ENCODE measurements around the gene SEZ6L2. TPM values are rescaled to one million over a fixed set of nuclear protein-coding genes. Genes with fewer than 3 reads are reported as not detected.
A peak's percentile ranks its signal among the peaks of the same experiment; 100 is the strongest.

Gene SEZ6L2
- total and polyA plus RNA-seq, 2 of the 13 experiments (the other 11 are each of a cell fraction or from before 2014, with no cell fraction given), result 14.9 to 16.9 TPM

DNA sequence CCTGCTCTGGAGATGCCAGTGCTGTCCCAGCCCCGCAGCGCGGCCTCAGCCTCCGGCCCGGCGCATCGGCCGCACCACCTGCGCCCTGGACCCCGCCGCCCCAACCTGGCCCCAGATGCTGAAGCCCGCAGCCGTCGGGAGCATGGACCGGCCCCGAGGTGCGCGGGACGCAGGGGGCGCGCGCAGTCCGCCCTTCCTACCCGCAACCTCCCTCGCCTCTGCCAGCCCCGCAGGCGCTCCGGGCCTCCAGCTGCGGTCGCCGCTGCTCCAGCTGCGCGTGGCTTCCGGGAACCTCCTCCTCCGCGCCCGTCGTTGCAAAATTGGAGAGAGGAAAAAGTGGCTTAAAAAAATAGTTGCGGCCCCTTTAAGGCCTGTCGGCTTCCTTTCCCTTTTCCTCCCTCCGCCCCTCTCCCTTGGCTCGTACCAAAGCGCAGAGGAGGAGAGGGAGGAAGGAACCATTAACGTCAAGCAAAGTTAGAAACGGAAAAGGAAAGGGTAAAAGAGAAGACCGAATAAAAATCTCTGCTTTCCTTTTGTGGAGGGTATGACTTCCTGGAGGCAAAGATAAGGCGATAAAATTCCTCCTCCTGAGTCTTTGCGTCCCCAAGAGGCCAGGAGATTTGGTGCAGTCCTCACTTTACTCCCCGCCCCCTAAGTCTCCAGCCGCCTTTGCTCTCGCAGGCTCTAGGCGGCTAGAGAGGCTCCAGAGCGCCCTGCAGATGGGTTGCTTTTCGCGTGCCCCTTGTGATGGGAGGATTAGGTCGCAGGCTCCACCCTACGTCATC is 36.3 kb downstream of the SEZ6L2 start, which contains the start of gene CDIPT (continued):
- TF ChIP-seq, protein P1, sequence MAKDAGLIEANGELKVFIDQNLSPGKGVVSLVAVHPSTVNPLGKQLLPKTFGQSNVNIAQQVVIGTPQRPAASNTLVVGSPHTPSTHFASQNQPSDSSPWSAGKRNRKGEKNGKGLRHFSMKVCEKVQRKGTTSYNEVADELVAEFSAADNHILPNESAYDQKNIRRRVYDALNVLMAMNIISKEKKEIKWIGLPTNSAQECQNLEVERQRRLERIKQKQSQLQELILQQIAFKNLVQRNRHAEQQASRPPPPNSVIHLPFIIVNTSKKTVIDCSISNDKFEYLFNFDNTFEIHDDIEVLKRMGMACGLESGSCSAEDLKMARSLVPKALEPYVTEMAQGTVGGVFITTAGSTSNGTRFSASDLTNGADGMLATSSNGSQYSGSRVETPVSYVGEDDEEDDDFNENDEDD (CRISPR knock-in tag; IDR thresholded peaks at IDR 0.05; ENCODE audit: borderline replicate concordance), result peak; percentile 83; the same call in 1 of the 2 replicates
- TF ChIP-seq TEAD3 (CRISPR knock-in tag; optimal IDR thresholded peaks at IDR 0.05; ENCODE audit: borderline replicate concordance) (peak; percentile 55), PAWR (CRISPR knock-in tag; IDR thresholded peaks at IDR 0.05; ENCODE audit: borderline replicate concordance) (no peak), SYNCRIP (IDR thresholded peaks at IDR 0.05; ENCODE audit: insufficient read depth, low read depth, low read length) (no peak), ZNF138 (CRISPR knock-in tag; IDR thresholded peaks at IDR 0.05; ENCODE audit: low read depth) (0 out of 2 replicates have a peak, but pooled peaks have one; percentile 23), ZNF761 (CRISPR knock-in tag; conservative IDR thresholded peaks at IDR 0.05) (no peak), ZNF205 (CRISPR knock-in tag; IDR thresholded peaks at IDR 0.05) (peak; percentile 41; the same call in 1 of the 2 replicates), CCDC6 (CRISPR knock-in tag; IDR thresholded peaks at IDR 0.05) (no peak), MTF1 (CRISPR knock-in tag; IDR thresholded peaks at IDR 0.05) (no peak), ZNF33A (CRISPR knock-in tag; IDR thresholded peaks at IDR 0.05; ENCODE audit: borderline replicate concordance) (0 out of 2 replicates have a peak, but pooled peaks have one; percentile 30), MLLT10 (CRISPR knock-in tag; IDR thresholded peaks at IDR 0.05) (no peak), RBFOX2 (IDR thresholded peaks at IDR 0.05; ENCODE audit: low read depth, low read length) (peak; percentile 89), IRF2 (CRISPR knock-in tag; IDR thresholded peaks at IDR 0.05) (peak; percentile 97), ZNF343 (CRISPR knock-in tag; IDR thresholded peaks at IDR 0.05) (no peak), ZNF235 (CRISPR knock-in tag; IDR thresholded peaks at IDR 0.05; ENCODE audit: borderline replicate concordance) (0 out of 2 replicates have a peak, but pooled peaks have one; percentile 21), CREB1 (IDR thresholded peaks at IDR 0.05) (peak; percentile 89), CREB1 (CRISPR knock-in tag; IDR thresholded peaks at IDR 0.05) (peak; percentile 93)
- TF ChIP-seq, protein P2, sequence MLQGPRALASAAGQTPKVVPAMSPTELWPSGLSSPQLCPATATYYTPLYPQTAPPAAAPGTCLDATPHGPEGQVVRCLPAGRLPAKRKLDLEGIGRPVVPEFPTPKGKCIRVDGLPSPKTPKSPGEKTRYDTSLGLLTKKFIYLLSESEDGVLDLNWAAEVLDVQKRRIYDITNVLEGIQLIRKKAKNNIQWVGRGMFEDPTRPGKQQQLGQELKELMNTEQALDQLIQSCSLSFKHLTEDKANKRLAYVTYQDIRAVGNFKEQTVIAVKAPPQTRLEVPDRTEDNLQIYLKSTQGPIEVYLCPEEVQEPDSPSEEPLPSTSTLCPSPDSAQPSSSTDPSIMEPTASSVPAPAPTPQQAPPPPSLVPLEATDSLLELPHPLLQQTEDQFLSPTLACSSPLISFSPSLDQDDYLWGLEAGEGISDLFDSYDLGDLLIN (CRISPR knock-in tag; IDR thresholded peaks at IDR 0.05; ENCODE audit: borderline replicate concordance), result no peak
- TF ChIP-seq, protein P3, sequence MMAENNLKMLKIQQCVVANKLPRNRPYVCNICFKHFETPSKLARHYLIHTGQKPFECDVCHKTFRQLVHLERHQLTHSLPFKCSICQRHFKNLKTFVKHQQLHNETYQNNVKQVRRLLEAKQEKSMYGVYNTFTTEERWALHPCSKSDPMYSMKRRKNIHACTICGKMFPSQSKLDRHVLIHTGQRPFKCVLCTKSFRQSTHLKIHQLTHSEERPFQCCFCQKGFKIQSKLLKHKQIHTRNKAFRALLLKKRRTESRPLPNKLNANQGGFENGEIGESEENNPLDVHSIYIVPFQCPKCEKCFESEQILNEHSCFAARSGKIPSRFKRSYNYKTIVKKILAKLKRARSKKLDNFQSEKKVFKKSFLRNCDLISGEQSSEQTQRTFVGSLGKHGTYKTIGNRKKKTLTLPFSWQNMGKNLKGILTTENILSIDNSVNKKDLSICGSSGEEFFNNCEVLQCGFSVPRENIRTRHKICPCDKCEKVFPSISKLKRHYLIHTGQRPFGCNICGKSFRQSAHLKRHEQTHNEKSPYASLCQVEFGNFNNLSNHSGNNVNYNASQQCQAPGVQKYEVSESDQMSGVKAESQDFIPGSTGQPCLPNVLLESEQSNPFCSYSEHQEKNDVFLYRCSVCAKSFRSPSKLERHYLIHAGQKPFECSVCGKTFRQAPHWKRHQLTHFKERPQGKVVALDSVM (CRISPR knock-in tag; IDR thresholded peaks at IDR 0.05), result peak; percentile 73
- TF ChIP-seq, protein P4, sequence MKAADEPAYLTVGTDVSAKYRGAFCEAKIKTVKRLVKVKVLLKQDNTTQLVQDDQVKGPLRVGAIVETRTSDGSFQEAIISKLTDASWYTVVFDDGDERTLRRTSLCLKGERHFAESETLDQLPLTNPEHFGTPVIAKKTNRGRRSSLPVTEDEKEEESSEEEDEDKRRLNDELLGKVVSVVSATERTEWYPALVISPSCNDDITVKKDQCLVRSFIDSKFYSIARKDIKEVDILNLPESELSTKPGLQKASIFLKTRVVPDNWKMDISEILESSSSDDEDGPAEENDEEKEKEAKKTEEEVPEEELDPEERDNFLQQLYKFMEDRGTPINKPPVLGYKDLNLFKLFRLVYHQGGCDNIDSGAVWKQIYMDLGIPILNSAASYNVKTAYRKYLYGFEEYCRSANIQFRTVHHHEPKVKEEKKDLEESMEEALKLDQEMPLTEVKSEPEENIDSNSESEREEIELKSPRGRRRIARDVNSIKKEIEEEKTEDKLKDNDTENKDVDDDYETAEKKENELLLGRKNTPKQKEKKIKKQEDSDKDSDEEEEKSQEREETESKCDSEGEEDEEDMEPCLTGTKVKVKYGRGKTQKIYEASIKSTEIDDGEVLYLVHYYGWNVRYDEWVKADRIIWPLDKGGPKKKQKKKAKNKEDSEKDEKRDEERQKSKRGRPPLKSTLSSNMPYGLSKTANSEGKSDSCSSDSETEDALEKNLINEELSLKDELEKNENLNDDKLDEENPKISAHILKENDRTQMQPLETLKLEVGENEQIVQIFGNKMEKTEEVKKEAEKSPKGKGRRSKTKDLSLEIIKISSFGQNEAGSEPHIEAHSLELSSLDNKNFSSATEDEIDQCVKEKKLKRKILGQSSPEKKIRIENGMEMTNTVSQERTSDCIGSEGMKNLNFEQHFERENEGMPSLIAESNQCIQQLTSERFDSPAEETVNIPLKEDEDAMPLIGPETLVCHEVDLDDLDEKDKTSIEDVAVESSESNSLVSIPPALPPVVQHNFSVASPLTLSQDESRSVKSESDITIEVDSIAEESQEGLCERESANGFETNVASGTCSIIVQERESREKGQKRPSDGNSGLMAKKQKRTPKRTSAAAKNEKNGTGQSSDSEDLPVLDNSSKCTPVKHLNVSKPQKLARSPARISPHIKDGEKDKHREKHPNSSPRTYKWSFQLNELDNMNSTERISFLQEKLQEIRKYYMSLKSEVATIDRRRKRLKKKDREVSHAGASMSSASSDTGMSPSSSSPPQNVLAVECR (CRISPR knock-in tag; IDR thresholded peaks at IDR 0.05; ENCODE audit: borderline replicate concordance), result peak; percentile 95
- TF ChIP-seq, protein P5, sequence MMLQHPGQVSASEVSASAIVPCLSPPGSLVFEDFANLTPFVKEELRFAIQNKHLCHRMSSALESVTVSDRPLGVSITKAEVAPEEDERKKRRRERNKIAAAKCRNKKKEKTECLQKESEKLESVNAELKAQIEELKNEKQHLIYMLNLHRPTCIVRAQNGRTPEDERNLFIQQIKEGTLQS (CRISPR knock-in tag; IDR thresholded peaks at IDR 0.05), result peak; percentile 78; the same call in 1 of the 2 replicates

Data from HepG2 (cell line).